Astrocyte (in vitro differentiated cells and primary cell): Measurements from ENCODE around the gene DGKB.

Source experiments
- CTCF ChIP-seq: IDR thresholded peaks from 2 replicates; pipeline ENCODE4 v1.5.1; 2011; ENCODE audit warnings: low read depth, mild to moderate bottlenecking, inconsistent platforms, low read length, moderate library complexity; ENCODE audit not compliant: insufficient read depth
- EZH2 ChIP-seq: IDR thresholded peaks from 2 replicates; pipeline ENCODE4 v1.6.1; 2012; ENCODE audit warnings: mild to moderate bottlenecking, low read length, inconsistent platforms; ENCODE audit not compliant: insufficient read depth

GRCh38 chr7:14096159-14096558 is 806.4 kb downstream of the DGKB start:
- TF ChIP-seq CTCF (no peak), EZH2 (no peak)
